ENCODE measurements around the gene PFDN1.

DNA sequence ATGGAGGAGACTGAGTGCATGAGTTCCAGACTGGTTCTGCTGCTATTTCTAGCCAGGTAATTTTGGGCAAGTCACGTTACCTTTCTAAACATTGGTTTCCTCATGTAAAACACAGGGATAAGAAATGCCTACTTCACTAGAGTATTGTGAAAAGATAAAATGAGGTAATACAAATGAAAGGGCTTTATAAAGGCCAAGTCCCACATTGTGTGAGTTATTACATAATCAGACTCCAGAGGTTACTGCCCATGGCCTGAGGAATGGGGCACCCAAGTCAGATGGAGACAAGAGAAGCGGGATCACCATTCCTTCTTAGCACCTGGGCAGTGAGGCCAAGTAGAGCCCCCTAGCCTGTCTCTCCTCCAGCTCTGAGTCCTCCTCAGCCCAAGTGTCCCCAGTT, 36.0 kb upstream of the PFDN1 start:
- TF ChIP-seq CBFB (CRISPR knock-in tag; IDR thresholded peaks at IDR 0.05) = no peak
- no peak for TF ChIP-seq POLR2A (conservative IDR thresholded peaks at IDR 0.05)
- no peak for TF ChIP-seq SMARCE1 (IDR thresholded peaks at IDR 0.05)
- no peak for TF ChIP-seq POLR2AphosphoS5 (IDR thresholded peaks at IDR 0.05; ENCODE audit: control insufficient read depth, insufficient read depth, low read depth, low read length)
- TF ChIP-seq, protein P1, sequence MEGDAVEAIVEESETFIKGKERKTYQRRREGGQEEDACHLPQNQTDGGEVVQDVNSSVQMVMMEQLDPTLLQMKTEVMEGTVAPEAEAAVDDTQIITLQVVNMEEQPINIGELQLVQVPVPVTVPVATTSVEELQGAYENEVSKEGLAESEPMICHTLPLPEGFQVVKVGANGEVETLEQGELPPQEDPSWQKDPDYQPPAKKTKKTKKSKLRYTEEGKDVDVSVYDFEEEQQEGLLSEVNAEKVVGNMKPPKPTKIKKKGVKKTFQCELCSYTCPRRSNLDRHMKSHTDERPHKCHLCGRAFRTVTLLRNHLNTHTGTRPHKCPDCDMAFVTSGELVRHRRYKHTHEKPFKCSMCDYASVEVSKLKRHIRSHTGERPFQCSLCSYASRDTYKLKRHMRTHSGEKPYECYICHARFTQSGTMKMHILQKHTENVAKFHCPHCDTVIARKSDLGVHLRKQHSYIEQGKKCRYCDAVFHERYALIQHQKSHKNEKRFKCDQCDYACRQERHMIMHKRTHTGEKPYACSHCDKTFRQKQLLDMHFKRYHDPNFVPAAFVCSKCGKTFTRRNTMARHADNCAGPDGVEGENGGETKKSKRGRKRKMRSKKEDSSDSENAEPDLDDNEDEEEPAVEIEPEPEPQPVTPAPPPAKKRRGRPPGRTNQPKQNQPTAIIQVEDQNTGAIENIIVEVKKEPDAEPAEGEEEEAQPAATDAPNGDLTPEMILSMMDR (IDR thresholded peaks at IDR 0.05 in 2 of 3, conservative IDR thresholded peaks at IDR 0.05 in 1 of 3; ENCODE audit: insufficient read depth in 2 of 3, low read depth in 1 of 3, low read length in 3 of 3) = no peak
- TF ChIP-seq, protein P2, sequence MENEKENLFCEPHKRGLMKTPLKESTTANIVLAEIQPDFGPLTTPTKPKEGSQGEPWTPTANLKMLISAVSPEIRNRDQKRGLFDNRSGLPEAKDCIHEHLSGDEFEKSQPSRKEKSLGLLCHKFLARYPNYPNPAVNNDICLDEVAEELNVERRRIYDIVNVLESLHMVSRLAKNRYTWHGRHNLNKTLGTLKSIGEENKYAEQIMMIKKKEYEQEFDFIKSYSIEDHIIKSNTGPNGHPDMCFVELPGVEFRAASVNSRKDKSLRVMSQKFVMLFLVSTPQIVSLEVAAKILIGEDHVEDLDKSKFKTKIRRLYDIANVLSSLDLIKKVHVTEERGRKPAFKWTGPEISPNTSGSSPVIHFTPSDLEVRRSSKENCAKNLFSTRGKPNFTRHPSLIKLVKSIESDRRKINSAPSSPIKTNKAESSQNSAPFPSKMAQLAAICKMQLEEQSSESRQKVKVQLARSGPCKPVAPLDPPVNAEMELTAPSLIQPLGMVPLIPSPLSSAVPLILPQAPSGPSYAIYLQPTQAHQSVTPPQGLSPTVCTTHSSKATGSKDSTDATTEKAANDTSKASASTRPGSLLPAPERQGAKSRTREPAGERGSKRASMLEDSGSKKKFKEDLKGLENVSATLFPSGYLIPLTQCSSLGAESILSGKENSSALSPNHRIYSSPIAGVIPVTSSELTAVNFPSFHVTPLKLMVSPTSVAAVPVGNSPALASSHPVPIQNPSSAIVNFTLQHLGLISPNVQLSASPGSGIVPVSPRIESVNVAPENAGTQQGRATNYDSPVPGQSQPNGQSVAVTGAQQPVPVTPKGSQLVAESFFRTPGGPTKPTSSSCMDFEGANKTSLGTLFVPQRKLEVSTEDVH (IDR thresholded peaks at IDR 0.05; ENCODE audit: low read depth, partially characterized antibody) = no peak
- TF ChIP-seq, protein P3, sequence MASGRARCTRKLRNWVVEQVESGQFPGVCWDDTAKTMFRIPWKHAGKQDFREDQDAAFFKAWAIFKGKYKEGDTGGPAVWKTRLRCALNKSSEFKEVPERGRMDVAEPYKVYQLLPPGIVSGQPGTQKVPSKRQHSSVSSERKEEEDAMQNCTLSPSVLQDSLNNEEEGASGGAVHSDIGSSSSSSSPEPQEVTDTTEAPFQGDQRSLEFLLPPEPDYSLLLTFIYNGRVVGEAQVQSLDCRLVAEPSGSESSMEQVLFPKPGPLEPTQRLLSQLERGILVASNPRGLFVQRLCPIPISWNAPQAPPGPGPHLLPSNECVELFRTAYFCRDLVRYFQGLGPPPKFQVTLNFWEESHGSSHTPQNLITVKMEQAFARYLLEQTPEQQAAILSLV (tag; IDR thresholded peaks at IDR 0.05) = no peak

Data from K562 (cell line).